ENCODE measurements around the gene SPP1. TPM values are rescaled to one million over a fixed set of nuclear protein-coding genes. Genes with fewer than 3 reads are reported as not detected.

The SPP1 gene
- polyA plus RNA-seq, 1 of the 3 experiments (the other 2 are of a cell fraction), result 0.82 TPM

DNA sequence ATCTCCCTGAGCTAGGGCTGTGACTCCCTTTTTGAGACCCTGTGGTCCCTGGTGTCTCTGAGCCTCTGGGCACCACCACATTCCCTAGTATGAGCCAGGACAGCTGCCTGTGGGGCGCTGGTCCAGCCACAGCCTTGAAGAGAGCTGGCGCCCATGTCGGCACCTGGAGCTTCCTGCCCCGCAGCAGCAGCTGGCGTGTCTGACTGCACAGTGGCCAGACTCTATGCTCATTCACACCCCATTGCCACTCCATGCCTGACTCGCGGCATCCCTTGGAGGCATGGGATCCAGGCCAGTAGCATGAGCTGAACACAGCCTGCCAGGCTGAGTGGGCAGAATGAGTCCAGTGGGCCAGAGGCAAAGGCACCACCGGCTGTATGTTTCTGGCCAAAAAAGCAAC is 8.3 kb upstream of the SPP1 start:
- no peaks in the 10 kb centered on the region for H3K27me3 ChIP-seq (ENCODE audit: insufficient read depth)
- CTCF ChIA-PET, result interaction anchor here (0.8 to 2.9 kb wide), 6 partner anchors 10 to 245 kb away, joined by 3 to 15 read pairs (median 6); no protein-coding TSS in a partner anchor
- H3K79me2 ChIP-seq (ENCODE audit: insufficient read depth), result no peaks in the 10 kb centered on the region
- H3K4me3 ChIP-seq (ENCODE audit: low read depth in 2 of 2, low read length in 1 of 2), result no peak overlapping the region
- H3K9me2 ChIP-seq, result no peaks in the 10 kb centered on the region
- H2AFZ ChIP-seq (ENCODE audit: low read depth), result no peak overlapping the region
- H4K20me1 ChIP-seq (ENCODE audit: insufficient read depth), result no peaks in the 10 kb centered on the region
- H3K4me1 ChIP-seq (ENCODE audit: control insufficient read depth in 1 of 2, insufficient read depth in 2 of 2, low read depth in 1 of 2, low read length in 1 of 2), result no peaks in the 10 kb centered on the region; a peak in 1 of 4 replicates
- no peak overlapping the region for H3K4me2 ChIP-seq
- no CpG with 5 or more reads among the region's 8 CpGs for WGBS (ENCODE audit: low lambda C conversion rate)
- H3K27ac ChIP-seq (ENCODE audit: low read depth in 2 of 2, low read length in 1 of 2), result no peak overlapping the region
- H3K9ac ChIP-seq, result no peak overlapping the region
- no peaks in the 10 kb centered on the region for H3K9me3 ChIP-seq
- H3K36me3 ChIP-seq (replicated peaks in 1 of 2; ENCODE audit: control insufficient read depth in 1 of 2, insufficient read depth in 2 of 2, low read length in 1 of 2), result no peaks in the 10 kb centered on the region
- POLR2A ChIA-PET, result no interaction called here
- no peaks in the 10 kb centered on the region for H3F3A ChIP-seq (replicated peaks; ENCODE audit: insufficient read depth)
- no peak for TF ChIP-seq GATA2 (CRISPR knock-in tag; IDR thresholded peaks at IDR 0.05)
- TF ChIP-seq, protein P1, sequence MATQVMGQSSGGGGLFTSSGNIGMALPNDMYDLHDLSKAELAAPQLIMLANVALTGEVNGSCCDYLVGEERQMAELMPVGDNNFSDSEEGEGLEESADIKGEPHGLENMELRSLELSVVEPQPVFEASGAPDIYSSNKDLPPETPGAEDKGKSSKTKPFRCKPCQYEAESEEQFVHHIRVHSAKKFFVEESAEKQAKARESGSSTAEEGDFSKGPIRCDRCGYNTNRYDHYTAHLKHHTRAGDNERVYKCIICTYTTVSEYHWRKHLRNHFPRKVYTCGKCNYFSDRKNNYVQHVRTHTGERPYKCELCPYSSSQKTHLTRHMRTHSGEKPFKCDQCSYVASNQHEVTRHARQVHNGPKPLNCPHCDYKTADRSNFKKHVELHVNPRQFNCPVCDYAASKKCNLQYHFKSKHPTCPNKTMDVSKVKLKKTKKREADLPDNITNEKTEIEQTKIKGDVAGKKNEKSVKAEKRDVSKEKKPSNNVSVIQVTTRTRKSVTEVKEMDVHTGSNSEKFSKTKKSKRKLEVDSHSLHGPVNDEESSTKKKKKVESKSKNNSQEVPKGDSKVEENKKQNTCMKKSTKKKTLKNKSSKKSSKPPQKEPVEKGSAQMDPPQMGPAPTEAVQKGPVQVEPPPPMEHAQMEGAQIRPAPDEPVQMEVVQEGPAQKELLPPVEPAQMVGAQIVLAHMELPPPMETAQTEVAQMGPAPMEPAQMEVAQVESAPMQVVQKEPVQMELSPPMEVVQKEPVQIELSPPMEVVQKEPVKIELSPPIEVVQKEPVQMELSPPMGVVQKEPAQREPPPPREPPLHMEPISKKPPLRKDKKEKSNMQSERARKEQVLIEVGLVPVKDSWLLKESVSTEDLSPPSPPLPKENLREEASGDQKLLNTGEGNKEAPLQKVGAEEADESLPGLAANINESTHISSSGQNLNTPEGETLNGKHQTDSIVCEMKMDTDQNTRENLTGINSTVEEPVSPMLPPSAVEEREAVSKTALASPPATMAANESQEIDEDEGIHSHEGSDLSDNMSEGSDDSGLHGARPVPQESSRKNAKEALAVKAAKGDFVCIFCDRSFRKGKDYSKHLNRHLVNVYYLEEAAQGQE (IDR thresholded peaks at IDR 0.05; ENCODE audit: low read depth, low read length), result no peak
- TF ChIP-seq, protein P2, sequence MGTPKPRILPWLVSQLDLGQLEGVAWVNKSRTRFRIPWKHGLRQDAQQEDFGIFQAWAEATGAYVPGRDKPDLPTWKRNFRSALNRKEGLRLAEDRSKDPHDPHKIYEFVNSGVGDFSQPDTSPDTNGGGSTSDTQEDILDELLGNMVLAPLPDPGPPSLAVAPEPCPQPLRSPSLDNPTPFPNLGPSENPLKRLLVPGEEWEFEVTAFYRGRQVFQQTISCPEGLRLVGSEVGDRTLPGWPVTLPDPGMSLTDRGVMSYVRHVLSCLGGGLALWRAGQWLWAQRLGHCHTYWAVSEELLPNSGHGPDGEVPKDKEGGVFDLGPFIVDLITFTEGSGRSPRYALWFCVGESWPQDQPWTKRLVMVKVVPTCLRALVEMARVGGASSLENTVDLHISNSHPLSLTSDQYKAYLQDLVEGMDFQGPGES (IDR thresholded peaks at IDR 0.05; ENCODE audit: low read depth, low read length), result no peak
- no peak for TF ChIP-seq JUND (IDR thresholded peaks at IDR 0.05)
- TF ChIP-seq, protein P3, sequence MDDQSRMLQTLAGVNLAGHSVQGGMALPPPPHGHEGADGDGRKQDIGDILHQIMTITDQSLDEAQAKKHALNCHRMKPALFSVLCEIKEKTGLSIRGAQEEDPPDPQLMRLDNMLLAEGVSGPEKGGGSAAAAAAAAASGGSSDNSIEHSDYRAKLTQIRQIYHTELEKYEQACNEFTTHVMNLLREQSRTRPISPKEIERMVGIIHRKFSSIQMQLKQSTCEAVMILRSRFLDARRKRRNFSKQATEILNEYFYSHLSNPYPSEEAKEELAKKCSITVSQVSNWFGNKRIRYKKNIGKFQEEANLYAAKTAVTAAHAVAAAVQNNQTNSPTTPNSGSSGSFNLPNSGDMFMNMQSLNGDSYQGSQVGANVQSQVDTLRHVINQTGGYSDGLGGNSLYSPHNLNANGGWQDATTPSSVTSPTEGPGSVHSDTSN (IDR thresholded peaks at IDR 0.05), result no peak
- no peak for TF ChIP-seq TAF1 (IDR thresholded peaks at IDR 0.05; ENCODE audit: borderline replicate concordance, low read depth, low read length)
- TF ChIP-seq RAD21 (IDR thresholded peaks at IDR 0.05; ENCODE audit: low read length), result no peak
- no peak for TF ChIP-seq TCF12 (IDR thresholded peaks at IDR 0.05)
- no peak for TF ChIP-seq RCOR1 (IDR thresholded peaks at IDR 0.05; ENCODE audit: low read length)
- TF ChIP-seq FOSL2 (IDR thresholded peaks at IDR 0.05; ENCODE audit: borderline replicate concordance, low read depth), result no peak
- no peak for TF ChIP-seq TEAD4 (IDR thresholded peaks at IDR 0.05; ENCODE audit: borderline replicate concordance, insufficient read depth)
- TF ChIP-seq, protein P4, sequence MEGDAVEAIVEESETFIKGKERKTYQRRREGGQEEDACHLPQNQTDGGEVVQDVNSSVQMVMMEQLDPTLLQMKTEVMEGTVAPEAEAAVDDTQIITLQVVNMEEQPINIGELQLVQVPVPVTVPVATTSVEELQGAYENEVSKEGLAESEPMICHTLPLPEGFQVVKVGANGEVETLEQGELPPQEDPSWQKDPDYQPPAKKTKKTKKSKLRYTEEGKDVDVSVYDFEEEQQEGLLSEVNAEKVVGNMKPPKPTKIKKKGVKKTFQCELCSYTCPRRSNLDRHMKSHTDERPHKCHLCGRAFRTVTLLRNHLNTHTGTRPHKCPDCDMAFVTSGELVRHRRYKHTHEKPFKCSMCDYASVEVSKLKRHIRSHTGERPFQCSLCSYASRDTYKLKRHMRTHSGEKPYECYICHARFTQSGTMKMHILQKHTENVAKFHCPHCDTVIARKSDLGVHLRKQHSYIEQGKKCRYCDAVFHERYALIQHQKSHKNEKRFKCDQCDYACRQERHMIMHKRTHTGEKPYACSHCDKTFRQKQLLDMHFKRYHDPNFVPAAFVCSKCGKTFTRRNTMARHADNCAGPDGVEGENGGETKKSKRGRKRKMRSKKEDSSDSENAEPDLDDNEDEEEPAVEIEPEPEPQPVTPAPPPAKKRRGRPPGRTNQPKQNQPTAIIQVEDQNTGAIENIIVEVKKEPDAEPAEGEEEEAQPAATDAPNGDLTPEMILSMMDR (IDR thresholded peaks at IDR 0.05), result no peak
- TF ChIP-seq, protein P5, sequence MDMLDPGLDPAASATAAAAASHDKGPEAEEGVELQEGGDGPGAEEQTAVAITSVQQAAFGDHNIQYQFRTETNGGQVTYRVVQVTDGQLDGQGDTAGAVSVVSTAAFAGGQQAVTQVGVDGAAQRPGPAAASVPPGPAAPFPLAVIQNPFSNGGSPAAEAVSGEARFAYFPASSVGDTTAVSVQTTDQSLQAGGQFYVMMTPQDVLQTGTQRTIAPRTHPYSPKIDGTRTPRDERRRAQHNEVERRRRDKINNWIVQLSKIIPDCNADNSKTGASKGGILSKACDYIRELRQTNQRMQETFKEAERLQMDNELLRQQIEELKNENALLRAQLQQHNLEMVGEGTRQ (IDR thresholded peaks at IDR 0.05; ENCODE audit: borderline replicate concordance, low read depth, low read length), result no peak
- TF ChIP-seq, protein P6, sequence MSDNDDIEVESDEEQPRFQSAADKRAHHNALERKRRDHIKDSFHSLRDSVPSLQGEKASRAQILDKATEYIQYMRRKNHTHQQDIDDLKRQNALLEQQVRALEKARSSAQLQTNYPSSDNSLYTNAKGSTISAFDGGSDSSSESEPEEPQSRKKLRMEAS (IDR thresholded peaks at IDR 0.05; ENCODE audit: low read depth), result no peak
- no peak for TF ChIP-seq NFIC (IDR thresholded peaks at IDR 0.05; ENCODE audit: borderline replicate concordance)
- TF ChIP-seq POLR2AphosphoS5 (IDR thresholded peaks at IDR 0.05; ENCODE audit: low read depth, low read length), result no peak
- DNase-seq, result no peak

Measured in SK-N-SH (cell line).